GM19023 (cell line): ENCODE measurements around the gene CACNA1C.
"Not testable (repeated sequence)": the region's sequence is repeated elsewhere in the genome, so short reads cannot be mapped to it uniquely, and the experiment has no call there.

Experiments used
- ATAC-seq: cut with Tn5 transposase; IDR thresholded peaks from one replicate; pipeline ENCODE4 v1.9.1; 2021; ENCODE audit warnings: mild to moderate bottlenecking, moderate library complexity; ENCODE audit not compliant: unreplicated experiment

CACNA1C gene

DNA sequence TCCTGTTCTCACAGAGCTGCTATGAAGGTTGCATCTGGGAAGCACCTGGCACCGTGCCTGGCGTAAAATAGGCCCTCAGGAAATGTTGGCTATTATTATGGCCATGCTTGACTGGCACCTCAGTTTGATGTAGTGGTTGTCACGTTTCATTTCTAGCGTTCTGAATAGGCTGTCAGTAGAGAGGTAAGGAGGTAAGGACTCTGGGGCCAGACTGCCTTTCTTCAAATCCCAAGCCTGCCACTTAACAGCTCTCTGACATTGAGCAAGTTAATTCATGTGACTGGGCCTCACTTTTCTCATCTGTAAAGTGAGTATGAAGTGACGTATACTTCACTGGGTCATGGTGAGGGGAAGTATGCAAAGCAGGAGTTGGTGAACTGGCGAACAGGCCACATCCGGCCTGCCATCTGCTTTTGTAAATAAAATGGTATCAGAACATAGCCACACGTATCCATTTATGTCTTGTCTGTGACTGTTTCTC lies 196.2 kb downstream of the CACNA1C start:
- peak; percentile 82 for ATAC-seq

DNA sequence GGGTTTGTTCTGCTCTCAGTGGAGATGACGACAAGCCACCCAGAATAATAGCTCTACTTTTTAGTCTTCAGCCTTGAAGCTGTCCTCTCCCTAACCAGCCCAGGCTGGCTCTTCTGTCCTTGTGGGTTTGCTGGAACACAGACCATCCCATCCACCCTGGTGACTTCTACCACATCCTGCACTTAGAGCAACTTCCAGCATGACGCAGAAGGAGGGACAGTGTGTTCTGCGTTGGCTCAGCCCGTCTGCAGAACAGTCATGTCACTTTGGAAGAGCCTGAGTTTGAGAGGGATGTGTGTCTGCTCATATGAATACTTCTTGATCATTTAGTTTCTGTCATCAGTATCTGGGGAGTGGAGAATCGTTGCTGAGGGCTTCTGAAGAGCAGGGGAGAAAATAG lies 198.0 kb downstream of the CACNA1C start:
- no peak for ATAC-seq

DNA sequence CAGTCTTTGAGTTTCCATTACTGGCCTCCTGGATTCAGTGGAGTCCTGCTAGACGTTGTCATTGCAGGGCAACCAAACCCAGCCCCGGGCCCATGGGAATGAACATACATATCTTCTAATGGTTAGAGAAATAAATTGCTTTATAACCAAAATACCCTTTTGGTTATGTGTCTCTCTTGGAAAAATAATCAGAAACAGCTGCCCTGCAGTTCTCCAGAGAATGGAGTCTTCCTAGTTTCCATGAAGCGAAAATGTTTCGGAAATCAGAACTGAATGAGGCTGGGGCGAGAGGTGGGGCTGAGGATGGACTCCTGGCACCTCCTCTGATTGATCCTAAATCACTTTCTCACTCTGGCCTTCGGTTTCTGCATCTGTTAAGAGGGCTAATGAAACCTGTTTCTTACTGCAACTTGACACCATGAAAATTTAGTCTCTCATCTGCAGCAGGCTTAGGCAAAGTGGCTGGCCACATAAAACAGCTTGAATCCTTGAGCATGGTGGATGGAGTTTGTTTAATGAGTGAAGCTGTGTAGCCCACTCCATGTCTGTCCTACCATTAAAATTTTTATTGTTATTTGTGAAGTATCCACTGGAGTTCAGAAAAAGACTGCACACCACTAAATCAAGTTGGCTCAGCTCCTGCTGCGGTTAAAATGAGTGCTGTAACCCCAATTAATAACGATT lies 198.9 kb downstream of the CACNA1C start:
- no peak for ATAC-seq

DNA sequence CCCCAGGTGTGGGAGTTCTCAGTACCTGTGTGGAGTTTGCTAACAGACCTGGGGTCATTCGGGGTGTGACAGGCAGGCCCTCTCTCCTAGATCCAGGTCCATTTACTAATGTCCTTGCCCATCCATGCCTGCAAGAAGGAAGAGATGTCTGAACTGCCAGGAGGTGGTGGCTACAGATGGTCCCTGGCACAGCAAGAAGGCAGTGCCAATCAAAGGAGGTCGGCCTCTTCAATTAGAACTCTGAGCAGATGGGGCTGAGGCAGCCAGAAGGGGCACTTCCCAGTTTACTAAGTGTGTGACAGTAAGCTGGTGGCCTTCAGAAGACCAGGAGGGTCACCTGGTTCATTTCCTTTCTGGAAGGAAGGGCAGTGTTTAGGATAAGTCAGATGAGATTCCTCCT lies 202.5 kb downstream of the CACNA1C start:
- ATAC-seq = no peak

DNA sequence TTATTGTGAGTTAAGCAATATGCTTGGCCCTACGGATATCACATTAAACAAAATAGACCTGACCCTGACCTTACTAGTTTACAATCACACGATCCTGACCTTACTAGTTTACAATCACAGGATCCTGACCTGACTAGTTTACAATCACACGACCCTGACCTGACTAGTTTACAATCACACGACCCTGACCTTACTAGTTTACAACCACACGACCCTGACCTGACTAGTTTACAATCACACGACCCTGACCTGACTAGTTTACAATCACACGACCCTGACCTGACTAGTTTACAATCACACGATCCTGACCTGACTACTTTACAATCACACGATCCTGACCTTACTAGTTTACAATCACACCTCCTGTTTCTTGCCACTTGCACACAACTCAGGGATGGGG lies 202.9 kb downstream of the CACNA1C start:
- not testable (repeated sequence) for ATAC-seq

DNA sequence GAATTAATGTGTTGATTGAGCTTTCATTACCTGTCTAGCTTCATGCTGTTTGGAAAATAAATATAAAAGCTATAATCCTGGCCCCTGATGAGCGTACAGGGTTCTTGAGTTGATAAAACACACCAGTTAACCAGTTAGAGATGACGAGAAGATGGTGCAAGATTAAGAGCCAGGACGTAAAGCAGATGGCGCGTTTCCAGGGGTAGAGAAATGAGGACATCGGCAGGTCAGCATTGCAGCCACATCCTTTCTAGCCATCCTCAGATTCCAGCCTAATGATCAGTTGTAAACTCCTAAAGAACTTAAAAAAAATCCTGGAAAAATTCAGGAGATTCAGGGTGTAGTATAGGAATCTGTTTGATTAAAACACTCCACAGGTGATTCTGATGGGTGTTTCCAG lies 203.7 kb downstream of the CACNA1C start:
- no peak for ATAC-seq

DNA sequence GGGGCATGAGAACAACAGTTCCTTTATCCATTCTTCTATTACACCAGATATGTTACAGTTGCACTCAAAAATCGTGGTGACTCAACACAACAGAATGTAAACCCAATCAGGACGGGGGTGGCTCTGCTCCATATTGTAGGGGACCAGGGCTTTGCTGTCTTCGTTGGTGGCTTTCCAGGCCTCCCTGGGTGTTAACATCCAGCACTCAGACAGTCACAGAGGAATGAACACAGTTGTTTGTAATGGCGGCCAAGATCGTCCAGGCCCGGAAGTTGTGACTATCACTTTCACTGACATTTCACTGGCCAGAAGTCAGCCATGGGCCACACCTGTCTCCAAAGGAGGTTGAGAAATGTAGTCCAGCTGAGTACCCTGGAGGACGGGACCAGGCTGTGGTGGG lies 204.1 kb downstream of the CACNA1C start:
- ATAC-seq = no peak

DNA sequence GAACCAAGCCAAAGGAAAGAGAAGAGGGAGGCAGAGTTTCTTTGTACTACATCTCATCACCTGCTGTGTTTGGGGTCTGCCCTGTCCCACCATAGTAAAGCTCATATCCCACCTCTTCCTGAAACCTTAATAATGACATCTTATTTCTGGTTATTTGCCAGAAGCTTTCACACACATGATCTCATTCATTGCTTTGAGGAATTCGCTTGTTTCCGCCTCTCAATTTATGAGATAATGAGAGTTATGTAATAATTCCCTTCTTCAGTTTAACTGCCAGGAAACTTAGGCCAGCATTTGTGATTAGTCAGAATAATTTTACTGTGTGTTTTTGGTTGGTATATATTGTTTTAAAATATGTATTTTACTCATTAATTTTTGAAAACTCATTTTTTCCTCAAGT lies 205.2 kb downstream of the CACNA1C start:
- no peak for ATAC-seq

DNA sequence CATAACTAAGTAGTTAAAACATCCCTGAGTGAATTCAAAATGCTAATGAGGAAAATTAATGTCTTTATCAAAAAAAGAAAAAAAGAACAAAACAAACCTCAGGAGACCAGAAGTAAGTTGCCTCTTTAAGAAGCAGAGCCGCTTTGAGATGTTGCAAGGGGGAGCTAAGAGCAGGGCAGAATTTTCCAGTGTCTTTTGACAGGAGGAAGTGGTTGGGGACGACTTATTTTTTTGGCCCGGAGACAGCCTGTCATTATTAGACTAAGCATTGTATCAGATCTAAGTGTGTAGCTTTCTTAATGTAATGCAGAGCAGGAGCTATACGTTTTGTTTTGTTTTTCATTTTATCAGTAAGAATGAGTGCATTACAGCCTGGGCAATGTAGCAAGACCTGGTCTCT lies 206.6 kb downstream of the CACNA1C start:
- no peak for ATAC-seq

DNA sequence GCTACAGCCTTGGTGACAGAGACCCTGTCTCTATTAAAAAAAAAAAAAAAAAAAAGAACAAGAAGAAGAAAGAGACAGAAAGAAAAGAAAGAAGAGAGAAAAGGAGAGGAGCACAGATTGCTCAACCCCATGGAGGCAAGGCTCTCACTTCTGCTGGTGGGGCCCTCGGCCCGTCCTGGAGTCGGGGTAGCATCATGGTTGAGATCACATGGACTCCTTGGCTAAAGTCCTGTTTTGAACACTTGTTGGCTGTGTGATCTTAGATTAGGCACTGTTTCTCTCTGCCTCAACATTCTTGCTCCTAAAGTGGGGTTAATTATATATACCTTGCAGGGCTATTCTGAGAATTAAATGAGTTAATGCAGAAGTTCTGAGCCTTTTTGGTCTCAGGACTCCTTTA lies 207.7 kb downstream of the CACNA1C start:
- no peak for ATAC-seq

DNA sequence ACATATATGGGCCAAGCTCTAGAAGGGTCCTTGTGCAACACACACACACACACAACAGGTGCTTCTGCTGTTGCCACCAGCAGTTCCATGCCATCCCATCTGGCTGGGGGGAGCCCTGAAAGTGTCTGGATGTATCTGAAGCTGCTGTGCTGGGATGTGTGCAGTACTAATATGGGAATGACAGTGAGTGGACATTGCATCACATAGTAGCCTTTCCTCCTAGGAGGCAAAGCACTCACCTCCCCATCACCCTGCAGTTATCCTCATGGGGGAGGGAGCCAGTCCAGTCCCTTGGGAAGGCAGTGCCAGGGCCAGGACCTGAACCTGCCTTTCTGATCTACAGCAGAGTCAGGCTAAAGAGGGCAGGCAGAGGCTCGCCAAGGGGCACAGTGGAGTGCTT lies 208.9 kb downstream of the CACNA1C start:
- ATAC-seq = no peak

DNA sequence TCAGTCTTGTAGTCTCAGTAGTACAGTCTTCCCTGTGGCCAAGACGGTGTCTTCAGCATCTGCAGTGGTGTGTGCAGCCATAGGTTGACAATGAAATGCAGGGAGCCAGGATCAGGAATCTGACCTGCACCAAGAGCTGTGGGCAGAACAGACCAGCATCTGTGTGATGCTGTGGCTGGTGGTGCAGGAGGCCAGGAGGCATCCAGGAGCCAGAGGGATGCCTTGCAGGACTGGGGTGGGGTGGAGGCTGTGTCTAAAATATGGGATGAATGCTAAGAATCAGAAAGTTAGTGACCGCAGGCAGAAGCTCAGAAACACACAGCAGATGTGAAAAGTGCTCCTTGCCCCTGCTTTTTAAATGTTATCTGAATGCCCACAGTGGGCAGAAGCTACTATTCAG lies 209.7 kb downstream of the CACNA1C start:
- no peak for ATAC-seq

DNA sequence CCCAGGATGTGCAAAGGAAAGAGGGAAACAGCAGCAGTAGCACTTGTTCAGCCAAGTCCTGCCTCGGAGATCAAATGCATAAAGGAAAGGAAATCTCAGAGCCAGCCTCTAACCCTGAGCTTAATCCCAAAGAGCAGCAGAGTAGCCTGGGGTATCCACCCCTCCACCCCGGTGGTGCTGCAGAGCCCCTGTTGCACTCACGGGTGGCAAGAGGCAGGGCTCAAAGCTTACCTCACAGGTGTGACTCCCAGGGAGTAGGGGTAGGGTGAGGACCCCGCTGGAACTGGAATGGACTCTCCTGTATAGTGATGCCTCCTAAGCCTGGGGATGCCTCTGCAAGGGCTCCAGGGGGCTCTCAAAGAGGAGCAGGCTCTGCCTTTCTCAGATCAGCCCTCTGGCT lies 211.1 kb downstream of the CACNA1C start:
- ATAC-seq = no peak

DNA sequence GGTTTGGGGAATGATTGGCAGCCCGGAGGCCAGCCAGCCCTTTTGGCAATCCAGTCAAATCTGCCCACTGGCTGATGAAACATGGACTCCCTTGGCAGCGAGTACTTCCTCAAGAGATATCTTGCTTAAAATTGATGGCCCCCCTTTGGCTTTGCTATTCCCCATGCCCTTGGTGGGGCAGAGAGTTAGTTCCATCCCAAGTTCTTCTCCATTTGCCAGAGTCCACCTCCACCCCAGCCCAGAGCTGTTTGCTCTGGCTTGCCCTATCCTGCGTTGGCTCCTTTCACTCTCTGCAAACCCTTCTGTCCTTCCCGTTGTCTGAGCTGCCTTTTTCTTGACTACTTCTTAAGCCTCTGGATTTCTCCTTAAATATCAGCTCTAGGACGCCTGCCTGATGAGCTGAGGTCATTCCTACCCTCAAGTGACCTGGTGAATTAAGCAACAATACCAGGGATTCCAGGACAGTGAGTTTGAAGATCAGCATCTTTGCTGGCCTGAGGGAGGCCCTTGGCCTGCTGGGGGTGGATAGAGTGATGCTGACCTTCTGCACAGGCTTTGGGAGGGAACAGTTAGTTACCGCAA lies 212.0 kb downstream of the CACNA1C start:
- no peak for ATAC-seq

DNA sequence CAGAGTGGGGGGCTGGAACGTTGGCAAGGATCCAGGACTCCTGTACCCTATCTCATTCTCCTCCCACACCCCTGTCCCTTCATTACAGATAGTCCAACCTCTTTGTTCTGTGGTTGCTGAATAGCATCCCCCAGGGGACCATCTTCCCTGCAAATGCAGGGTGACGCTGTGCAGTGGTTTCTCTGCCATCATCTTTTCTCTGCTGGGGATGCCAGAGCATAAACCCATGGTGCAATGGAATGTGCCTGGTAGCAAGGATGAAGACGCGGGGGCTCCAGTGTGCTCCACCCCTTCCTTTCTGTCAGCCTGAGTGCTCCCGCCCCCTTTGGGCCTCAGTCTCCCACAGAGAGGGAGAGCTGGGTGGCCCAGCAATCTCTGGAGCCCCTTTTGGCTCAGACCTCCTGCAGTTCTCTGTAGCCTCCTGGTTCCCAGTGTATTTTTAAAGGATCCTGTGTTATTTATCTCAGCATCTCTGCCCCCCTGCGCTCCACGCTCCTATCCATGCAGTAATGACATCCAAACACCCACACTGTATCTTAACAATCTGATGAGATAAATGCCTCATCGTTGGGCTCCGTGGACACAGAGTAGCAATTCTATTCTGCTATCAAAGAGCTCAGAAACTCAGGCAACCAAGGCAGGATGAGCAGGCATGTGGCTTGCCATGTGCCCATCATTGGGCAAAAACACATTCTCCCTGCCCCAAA lies 212.8 kb downstream of the CACNA1C start:
- no peak for ATAC-seq

DNA sequence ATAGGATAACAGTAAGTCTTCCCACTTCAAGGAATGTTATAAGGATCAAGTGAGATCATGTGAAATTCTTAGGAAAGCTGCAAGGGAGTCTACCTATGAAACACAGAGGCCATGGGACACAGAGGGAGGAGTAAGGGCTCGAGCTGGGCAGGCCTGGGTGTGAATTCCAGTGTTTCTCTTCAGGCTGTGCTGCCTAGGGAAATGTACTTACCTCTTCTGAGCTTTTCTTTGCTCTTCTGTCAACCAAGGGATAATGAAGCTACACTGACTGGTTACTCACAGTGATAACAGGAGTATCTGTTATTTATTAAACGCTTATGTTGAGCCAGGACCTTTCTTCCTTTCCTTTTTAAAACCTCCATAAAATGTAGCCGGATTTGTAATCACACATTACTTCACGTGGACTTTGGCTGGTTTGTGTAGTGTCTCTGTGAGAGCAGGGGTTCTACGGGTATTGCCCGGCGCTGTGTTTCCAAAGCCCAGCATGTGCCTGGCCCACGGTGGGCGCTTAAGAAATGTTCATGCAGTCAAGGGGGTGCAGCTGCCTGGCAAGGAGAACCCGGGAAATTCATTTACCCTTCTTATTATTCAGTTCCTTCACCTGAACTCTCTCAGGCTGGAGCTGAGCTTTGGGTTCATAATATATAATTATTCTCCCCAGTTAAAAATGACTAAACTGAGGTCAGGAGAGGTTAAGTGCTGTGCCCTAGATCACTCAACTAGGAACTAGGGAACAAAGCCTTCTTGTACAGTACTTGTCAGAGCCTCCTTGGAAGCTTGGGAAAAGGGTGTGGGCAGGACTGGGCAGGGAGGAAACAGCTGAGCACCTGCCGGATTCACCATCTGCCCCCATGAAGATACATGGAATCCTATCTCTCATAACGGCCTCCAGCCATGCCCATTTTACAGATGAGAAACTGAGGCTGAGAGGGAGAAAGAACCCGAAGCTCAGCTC lies 214.2 kb downstream of the CACNA1C start:
- no peak for ATAC-seq

DNA sequence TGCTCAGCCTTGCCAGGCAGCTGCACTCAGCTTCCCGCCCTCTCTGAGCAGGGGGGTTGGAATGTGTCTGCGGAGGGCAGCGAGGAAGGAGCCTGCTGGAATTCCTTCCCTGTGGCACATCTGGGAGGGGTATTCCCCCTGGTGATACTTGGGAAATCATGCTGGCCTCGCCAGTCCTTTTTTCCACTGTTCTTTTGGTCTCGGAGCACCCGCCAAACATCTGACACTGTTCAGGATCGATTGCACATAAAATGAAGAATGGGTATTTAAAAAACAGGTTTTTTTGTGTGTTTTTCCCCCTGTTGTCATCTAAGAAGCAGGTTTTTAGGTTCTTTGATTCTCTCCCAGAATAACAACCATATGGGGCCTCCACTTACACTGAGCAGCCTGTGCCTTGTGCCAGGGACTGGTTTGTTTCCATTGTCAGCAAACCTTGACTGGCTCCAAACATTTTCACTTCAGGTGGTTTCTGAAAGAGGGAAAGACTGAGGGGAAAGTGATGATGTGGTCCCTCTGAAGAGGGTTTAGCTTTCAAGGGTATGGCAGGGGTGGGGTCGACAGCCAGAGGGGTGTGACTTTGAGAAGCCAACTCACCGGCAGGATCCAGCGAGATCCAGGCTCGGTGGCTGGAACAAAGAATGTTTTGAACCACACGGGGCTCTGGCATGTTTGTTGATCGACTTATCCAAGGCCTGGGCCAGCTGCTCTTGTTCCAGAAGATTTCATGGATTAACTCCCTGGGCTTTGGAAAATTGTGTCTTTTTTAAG lies 215.1 kb downstream of the CACNA1C start:
- ATAC-seq = no peak

DNA sequence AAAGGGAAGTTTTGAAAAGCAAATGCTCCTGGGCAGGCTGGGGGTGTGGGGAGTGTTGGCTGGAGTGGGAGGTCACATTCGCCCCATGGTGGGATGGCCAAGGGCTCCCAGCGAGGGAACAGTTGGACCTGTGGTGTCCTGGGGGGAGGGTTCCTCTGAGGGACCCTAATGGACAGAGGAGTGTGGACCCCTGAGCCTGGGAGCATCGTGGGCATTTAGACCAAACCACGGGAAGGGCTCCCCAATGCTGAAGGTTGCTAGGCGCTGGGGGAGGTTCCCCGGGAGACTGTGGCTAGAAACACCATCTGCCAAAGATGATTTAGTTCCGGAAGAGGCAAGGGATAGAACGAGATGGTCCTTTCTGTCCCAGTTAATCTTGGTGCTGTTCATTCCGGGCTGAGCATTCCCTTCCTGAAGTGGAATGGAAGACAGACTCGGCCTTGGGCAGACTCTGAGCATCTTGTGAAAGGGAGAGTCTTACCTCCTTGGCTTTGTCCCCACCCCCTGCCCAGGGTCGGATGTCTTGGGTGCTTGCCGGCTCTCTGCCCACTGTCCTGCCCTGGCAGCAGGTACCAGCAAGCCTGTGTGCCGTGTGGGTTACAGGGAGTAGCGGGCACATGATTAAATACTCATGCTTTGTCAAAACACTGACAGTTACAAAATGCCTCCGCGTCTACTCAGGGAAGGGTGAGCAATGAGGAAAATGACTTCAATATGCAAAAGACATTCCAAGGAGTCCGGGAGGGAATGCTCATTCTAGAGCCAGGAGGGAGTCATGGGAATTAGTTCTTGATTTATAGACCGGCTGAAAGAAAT lies 215.9 kb downstream of the CACNA1C start:
- no peak for ATAC-seq

DNA sequence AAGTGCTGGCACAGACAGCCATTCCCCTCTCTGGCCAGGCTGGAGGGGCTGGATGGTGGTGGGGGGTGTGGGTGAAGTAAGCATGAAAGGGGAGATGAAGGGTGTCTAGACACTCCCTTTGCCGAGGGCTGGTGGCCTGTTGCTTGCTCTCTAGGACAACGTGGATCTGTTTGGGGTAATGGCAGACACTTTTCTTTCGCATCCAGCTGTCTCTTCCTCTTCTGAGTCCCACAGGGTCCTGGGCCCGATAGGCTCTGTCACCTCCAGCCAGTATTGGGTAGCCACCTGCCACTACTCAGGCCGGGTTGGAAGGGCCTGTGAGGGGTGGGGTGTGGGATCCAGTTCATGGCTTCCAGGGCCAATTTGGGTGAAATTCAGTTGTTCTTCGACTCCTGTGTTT lies 218.1 kb downstream of the CACNA1C start:
- no peak for ATAC-seq

DNA sequence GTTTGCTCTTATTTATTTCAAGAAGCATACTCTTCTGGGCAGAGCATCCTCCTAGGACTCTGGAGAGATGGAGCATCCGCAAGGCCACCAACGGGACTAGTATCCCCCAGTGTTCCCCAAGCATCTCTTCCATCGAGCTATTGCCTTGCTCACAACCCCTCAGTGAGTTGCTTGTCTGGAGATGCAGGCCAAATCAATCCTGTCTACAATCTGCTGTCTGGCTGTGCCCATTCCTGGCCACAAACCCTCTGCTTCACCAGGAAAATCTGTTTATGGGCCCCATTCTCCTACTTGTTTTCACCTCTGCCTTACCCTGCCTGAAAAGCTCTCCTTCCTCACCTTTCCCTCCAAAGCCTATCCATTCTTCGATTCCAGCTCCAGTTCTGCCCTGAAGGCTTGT lies 219.2 kb downstream of the CACNA1C start:
- ATAC-seq = no peak
